ENCODE data around the gene PAQR6. TPM values are rescaled to one million over a fixed set of nuclear protein-coding genes. Genes with fewer than 3 reads are reported as not detected.

Gene PAQR6
- total and polyA plus RNA-seq, 10 of the 15 experiments (the other 5 are each of a cell fraction or from before 2014, with no cell fraction given): 0.42 to 4.5 (median 1.3) TPM

- FAIRE-seq: no peak
- SMC1A ChIA-PET (ENCODE audit: uncharacterized antibody, unreplicated experiment): interaction anchor here (1.0 to 14.3 kb wide), 5 partner anchors 22 to 98 kb away, joined by 3 to 411 read pairs (median 4); partner anchors contain the start of gene SEMA4A
- POLR2A ChIA-PET: interaction anchor here (1.1 kb wide), 1 partner anchor 87 kb away, joined by 7 read pairs; no protein-coding TSS in a partner anchor
- H3K9me3 ChIP-seq (replicated peaks; ENCODE audit: control insufficient read depth, insufficient read depth, low read length): no peaks in the 10 kb centered on the region
- no peaks in the 10 kb centered on the region for H3K79me2 ChIP-seq (ENCODE audit: control insufficient read depth, insufficient read depth, low read length)
- H3K36me3 ChIP-seq (ENCODE audit: control insufficient read depth in 2 of 2, insufficient read depth in 2 of 2, low read length in 1 of 2): peaks cover 1 to 5% of the 10 kb centered on the region in 2 experiments; a peak in 3 of 4 replicates
- RAD21 ChIA-PET (ENCODE audit: unreplicated experiment): interaction anchor here (0.9 to 10.0 kb wide), 2 partner anchors 81 to 98 kb away, joined by 3 to 361 read pairs; partner anchors contain the start of gene SEMA4A
- in situ Hi-C loops (cut with MboI): no loop called here
- BruUV-seq (replicated peaks): no TSS peak
- H2AFZ ChIP-seq (ENCODE audit: control insufficient read depth, low read depth, low read length): no peak overlapping the region
- no peak overlapping the region for H3K4me2 ChIP-seq (ENCODE audit: control insufficient read depth, insufficient read depth)
- H4K20me1 ChIP-seq (ENCODE audit: control insufficient read depth, insufficient read depth): no peaks in the 10 kb centered on the region
- no peaks in the 10 kb centered on the region for H3K27me3 ChIP-seq (replicated peaks in 1 of 2; ENCODE audit: control insufficient read depth in 2 of 2, insufficient read depth in 2 of 2, low read length in 1 of 2)
- no peak overlapping the region for H3K4me3 ChIP-seq
- H3K4me1 ChIP-seq (ENCODE audit: control insufficient read depth, insufficient read depth, low read length): peaks cover 24% of the 10 kb centered on the region
- ATAC-seq: no peak
- H3K9ac ChIP-seq (ENCODE audit: control insufficient read depth, insufficient read depth, low read length): no peak overlapping the region
- TF ChIP-seq SMAD5 (IDR thresholded peaks at IDR 0.05; ENCODE audit: low read depth): no peak
- peak; percentile 23; the same call in 1 of the 2 replicates for TF ChIP-seq RUNX3 (IDR thresholded peaks at IDR 0.05; ENCODE audit: low read length)
- no peak for TF ChIP-seq ZZZ3 (IDR thresholded peaks at IDR 0.05; ENCODE audit: control insufficient read depth, insufficient read length, low read depth)
- 0 out of 2 replicates have a peak overlapping the region, but pooled peaks have one; percentile 37 for H3K27ac ChIP-seq (ENCODE audit: control insufficient read depth, insufficient read depth)
- WGBS (ENCODE audit: insufficient coverage, insufficient replicate concordance, low lambda C conversion rate, missing lambda C conversion rate): 93% methylated on average over 7 of the region's 7 CpGs
- intact Hi-C loops (cut with micrococcal nuclease; ENCODE audit: unreplicated experiment): no loop called here
- DNase-seq (ENCODE audit: low read depth, low spot score): no peak
- CTCF ChIA-PET: interaction anchor here (1.3 to 14.2 kb wide), 4 partner anchors 81 to 217 kb away, joined by 3 to 502 read pairs (median 10); partner anchors contain the start of gene SEMA4A
Measured at GRCh38 chr1:156228501-156228900, 19.4 kb downstream of the PAQR6 start.

- WGBS (ENCODE audit: insufficient coverage, insufficient replicate concordance, low lambda C conversion rate, missing lambda C conversion rate): 79% methylated on average over 4 of the region's 4 CpGs
- POLR2A ChIA-PET: interaction anchor here (0.8 to 4.9 kb wide), 7 partner anchors 14 to 132 kb away, joined by 3 to 84 read pairs (median 12); partner anchors contain the start of genes PMF1, SEMA4A and SMG5
- H3K9me3 ChIP-seq (replicated peaks; ENCODE audit: control insufficient read depth, insufficient read depth, low read length): no peaks in the 10 kb centered on the region
- H4K20me1 ChIP-seq (ENCODE audit: control insufficient read depth, insufficient read depth): no peaks in the 10 kb centered on the region
- no peaks in the 10 kb centered on the region for H3K27me3 ChIP-seq (replicated peaks in 1 of 2; ENCODE audit: control insufficient read depth in 2 of 2, insufficient read depth in 2 of 2, low read length in 1 of 2)
- CTCF ChIA-PET: interaction anchor here (0.6 to 14.2 kb wide), 15 partner anchors 28 to 399 kb away, joined by 3 to 502 read pairs (median 15); partner anchors contain the start of gene SEMA4A
- no peak overlapping the region for H2AFZ ChIP-seq (ENCODE audit: control insufficient read depth, low read depth, low read length)
- H3K79me2 ChIP-seq (ENCODE audit: control insufficient read depth, insufficient read depth, low read length): no peaks in the 10 kb centered on the region
- in situ Hi-C loops (cut with MboI): no loop called here
- DNase-seq (ENCODE audit: low read depth, low spot score): no peak
- H3K9ac ChIP-seq (ENCODE audit: control insufficient read depth, insufficient read depth, low read length): peak overlapping the region; percentile 45
- peak overlapping the region; percentile 83 for H3K4me2 ChIP-seq (ENCODE audit: control insufficient read depth, insufficient read depth)
- peak; percentile 18 for ATAC-seq
- peaks cover 24% of the 10 kb centered on the region for H3K4me1 ChIP-seq (ENCODE audit: control insufficient read depth, insufficient read depth, low read length)
- H3K4me3 ChIP-seq: 0 out of 2 replicates have a peak overlapping the region, but pooled peaks have one; percentile 12
- SMC1A ChIA-PET (ENCODE audit: uncharacterized antibody, unreplicated experiment): interaction anchor here (0.6 to 14.3 kb wide), 12 partner anchors 9 to 250 kb away, joined by 3 to 411 read pairs (median 5); partner anchors contain the start of genes SEMA4A and SMG5
- BruUV-seq (replicated peaks): TSS peak; percentile 32
- intact Hi-C loops (cut with micrococcal nuclease; ENCODE audit: unreplicated experiment): no loop called here
- no peak for FAIRE-seq
- peaks cover 0 to 10% of the 10 kb centered on the region in 2 experiments; a peak in 3 of 4 replicates for H3K36me3 ChIP-seq (ENCODE audit: control insufficient read depth in 2 of 2, insufficient read depth in 2 of 2, low read length in 1 of 2)
- RAD21 ChIA-PET (ENCODE audit: unreplicated experiment): interaction anchor here (1.2 to 10.0 kb wide), 8 partner anchors 27 to 129 kb away, joined by 5 to 361 read pairs (median 34); partner anchors contain the start of genes SEMA4A, SLC25A44 and SMG5
- peak overlapping the region; percentile 98 for H3K27ac ChIP-seq (ENCODE audit: control insufficient read depth, insufficient read depth)
- TF ChIP-seq E2F8 (IDR thresholded peaks at IDR 0.05; ENCODE audit: low read depth, partially characterized antibody) (no peak), ZNF384 (IDR thresholded peaks at IDR 0.05; ENCODE audit: borderline replicate concordance, low read depth, low read length) (no peak), PML (IDR thresholded peaks at IDR 0.05; ENCODE audit: low read length) (no peak), HDAC2 (IDR thresholded peaks at IDR 0.05) (no peak), TAF1 (IDR thresholded peaks at IDR 0.05; ENCODE audit: borderline replicate concordance, low read depth, low read length) (no peak), MYB (IDR thresholded peaks at IDR 0.05; ENCODE audit: borderline replicate concordance, low read depth, low read length) (no peak), EP300 (IDR thresholded peaks at IDR 0.05; ENCODE audit: borderline replicate concordance in 1 of 2, control insufficient read depth in 1 of 2, low read depth in 2 of 2, low read length in 2 of 2) (no peak)
Measured at GRCh38 chr1:156226782-156227181, 21.1 kb downstream of the PAQR6 start.

Measured in GM12878 (cell line).